HG03025 (cell line): Measurements from ENCODE around the gene TLL2.

Experiments used
- ATAC-seq: cut with Tn5 transposase; IDR thresholded peaks from one replicate; pipeline ENCODE4 v1.9.1; 2021; ENCODE audit warnings: mild to moderate bottlenecking, moderate library complexity; ENCODE audit not compliant: unreplicated experiment, low FRiP score

Gene TLL2

GRCh38 chr10:96369890-96370583 is 143.7 kb downstream of the TLL2 start:
- ATAC-seq = no peak

DNA sequence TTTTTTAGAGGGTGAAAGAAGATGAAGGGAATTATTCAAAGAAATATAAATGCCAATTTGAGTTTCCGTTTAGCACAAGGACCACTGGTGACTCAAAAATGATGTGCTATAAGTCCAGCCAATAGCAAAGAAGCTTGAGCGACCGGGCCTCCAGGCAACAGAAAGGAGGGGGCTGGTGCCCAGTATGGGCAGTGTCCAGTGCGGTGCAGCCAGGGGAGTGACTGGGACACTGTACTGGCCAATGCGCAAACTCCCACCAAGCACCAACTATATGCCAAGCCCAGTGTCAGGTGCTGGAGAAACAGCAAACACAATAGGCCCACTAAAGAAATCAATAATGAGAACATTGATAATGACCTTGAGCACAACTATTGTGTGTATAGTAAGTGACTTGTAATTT is 144.8 kb downstream of the TLL2 start:
- no peak for ATAC-seq

- ATAC-seq = no peak
Measured at GRCh38 chr10:96367470-96367869, 146.3 kb downstream of the TLL2 start.

DNA sequence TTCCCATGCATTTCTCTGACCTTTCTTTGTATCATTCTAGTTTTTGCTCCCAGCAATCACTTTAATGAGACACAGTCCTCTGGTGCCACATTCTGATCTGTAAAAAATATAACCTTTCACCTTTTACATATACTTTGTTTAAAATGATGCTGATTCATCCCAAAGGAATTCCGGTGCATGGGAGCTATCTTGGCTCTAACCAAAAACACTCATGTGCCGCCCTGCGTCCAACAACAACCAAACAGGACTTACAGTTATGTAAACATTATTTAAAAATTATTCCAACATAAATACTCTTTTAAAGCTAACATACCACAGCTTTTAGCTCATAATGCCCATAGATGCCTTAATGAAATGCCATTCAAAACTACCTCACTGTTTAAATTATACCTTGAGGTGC is 147.2 kb downstream of the TLL2 start:
- ATAC-seq = no peak

- ATAC-seq = no peak
Measured at GRCh38 chr10:96365571-96365970, 148.2 kb downstream of the TLL2 start.

GRCh38 chr10:96360766-96361165 is 153.0 kb downstream of the TLL2 start:
- ATAC-seq = no peak

- no peak for ATAC-seq
Measured at GRCh38 chr10:96360331-96360730, 153.4 kb downstream of the TLL2 start.

DNA sequence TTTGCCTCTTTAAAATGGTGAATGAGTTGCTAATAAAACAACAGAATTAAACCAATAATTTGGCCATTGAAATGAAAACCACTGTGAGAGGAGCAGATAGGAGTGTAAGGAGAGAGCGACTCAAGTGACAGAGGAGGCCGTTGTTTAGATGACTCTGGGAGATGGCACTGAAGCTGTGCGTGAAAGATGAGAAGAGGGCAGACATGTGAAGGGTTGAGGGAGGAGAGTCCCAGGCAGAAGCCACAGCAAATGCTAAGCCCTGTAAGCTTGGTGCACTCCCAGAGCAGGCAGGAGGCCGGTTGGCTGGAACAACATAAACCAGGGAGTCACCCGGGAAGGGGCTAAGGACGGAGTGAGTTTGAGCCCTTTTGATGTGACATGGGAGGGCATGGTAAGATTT is 154.1 kb downstream of the TLL2 start:
- no peak for ATAC-seq

DNA sequence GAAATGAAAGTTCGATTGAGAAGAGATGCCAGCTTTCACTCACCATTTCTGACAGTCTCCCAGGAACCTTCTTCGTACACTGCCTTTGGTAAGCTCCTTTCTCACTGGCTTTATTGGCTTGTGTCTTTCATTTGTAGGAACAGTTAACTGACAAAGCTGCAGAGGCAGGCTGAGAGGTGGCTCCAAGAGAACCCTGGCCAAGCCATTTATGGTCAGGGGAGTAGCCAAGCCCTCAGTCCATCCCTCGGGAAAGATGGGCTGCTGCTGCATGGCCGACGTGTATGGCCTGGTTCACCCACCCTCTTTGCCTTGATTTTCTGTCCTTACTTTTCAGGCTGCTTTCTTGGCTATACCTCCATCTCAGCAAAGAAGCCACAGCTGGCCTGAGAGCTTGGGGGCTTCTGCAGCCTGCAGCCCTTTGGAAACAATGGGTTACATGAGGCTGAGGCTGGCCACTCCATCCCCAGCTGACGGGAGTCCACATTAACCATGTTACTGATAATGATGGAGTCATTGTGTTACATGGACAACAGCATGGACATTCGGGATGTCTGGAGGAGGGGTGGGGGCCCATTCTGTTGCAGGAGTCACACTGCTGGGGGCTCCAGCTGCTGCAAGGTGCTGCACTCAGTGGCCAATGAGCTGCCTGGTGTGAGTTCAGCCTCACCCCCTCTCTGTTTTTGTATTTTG is 154.7 kb downstream of the TLL2 start, which contains the start of gene OPALIN:
Gene OPALIN, minus strand, starts transcription at position 152 of the 690 bp plus-strand sequence. Its CDS starts 106 bp downstream, at position 46.
- ATAC-seq = no peak

DNA sequence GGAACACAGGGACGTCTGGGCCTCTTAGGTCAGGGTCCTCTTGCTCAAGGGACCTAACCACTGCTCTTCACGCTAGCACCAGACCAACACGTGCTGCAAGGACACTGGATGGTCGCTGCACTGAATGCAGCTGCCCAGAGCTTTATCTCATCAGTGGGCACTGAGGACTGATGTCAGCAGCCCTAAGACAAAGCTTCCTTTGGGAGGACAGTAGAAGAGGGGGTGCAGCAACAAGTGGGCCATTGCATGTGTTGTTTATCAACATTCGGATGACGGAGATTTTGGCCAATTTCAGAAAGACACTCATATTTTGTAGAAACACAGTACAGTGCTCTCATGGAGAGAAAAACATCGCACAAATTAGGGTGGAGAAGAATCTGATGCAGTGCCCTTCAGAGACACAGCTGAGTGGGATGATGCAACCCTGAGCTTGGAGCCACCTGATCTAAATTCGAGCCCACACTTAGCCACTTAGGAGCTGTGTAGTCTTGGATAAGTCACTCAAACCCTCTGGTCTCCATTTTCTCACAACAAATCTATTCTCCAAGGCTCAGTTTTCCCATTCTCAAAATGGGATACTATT is 156.6 kb downstream of the TLL2 start:
- ATAC-seq = no peak

GRCh38 chr10:96352582-96352981 is 161.1 kb downstream of the TLL2 start:
- no peak for ATAC-seq

DNA sequence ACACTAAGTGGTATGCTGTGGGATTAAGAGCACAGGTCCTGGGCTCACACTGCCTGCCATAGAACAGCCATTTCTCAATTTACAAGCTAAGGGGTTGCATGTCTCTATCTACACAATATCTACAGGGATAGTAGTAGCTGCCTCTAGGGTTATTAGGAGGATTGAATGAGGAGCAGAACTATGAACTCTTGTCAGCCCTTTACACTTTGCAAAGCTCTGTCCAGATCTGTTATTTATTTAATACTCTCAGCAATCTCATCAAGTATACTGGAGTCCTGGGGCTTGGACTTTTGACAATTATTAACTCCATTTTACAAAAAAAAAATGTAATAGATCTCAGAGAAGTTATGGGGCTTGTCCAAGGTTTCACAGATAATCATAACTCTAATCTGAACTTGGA is 161.7 kb downstream of the TLL2 start:
- ATAC-seq = no peak

- ATAC-seq = no peak
Measured at GRCh38 chr10:96346295-96346694, 167.4 kb downstream of the TLL2 start.

DNA sequence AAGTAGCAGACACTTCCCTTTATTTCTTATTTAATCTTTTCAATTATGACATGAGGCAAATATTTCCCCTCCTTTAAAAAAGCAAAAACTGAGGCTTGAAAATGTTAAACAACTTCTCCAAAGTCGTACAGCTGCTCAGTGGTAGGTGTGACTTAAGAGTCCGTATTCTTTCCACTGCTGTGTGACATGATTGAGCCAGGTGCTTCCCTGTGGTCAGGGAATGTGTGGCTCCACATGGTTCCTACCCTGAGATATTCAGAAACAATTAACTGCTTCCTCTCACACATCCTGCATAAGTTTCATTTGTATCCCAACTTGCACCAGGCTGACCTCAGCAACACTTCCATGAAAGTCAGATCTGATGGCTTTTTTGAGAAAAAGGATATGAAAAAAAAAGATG is 168.5 kb downstream of the TLL2 start:
- ATAC-seq = no peak

DNA sequence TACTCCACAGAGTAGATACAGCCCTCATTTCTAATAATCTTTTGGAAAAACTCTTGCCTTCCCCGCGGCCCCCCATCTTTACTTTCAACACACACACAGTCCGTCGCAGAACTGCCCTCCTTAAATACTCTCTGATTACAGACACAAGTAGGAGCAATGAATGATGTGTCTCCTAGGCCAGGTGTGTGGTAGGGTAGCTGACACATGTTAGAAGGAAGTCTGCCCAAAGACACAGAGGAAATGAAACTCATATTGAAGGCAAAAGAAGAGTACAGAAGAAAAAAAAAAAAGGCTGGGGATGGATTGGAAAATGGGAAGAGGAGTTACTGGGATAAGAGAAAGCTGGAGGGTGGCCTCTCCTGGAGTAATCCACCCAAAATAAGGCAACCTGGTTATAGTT is 169.5 kb downstream of the TLL2 start:
- no peak for ATAC-seq

DNA sequence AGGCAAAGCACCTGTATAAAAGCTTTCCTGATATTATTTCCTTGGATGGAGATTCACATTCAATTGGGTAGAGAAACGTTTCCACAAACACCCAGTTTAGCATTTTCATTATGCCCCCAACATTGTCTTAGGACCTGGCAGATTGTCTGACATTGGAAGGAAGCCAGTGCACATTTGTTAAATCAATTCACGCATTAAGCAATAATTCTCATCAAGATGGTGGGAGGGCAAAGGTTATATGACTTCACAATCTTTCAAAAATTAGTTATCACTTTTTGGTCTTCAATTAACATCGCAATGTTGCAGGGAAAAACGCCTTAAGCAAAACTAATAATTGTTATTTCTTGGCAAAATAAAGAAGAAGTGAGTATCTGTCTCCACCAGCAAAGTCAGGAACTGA is 171.3 kb downstream of the TLL2 start:
- ATAC-seq = no peak

DNA sequence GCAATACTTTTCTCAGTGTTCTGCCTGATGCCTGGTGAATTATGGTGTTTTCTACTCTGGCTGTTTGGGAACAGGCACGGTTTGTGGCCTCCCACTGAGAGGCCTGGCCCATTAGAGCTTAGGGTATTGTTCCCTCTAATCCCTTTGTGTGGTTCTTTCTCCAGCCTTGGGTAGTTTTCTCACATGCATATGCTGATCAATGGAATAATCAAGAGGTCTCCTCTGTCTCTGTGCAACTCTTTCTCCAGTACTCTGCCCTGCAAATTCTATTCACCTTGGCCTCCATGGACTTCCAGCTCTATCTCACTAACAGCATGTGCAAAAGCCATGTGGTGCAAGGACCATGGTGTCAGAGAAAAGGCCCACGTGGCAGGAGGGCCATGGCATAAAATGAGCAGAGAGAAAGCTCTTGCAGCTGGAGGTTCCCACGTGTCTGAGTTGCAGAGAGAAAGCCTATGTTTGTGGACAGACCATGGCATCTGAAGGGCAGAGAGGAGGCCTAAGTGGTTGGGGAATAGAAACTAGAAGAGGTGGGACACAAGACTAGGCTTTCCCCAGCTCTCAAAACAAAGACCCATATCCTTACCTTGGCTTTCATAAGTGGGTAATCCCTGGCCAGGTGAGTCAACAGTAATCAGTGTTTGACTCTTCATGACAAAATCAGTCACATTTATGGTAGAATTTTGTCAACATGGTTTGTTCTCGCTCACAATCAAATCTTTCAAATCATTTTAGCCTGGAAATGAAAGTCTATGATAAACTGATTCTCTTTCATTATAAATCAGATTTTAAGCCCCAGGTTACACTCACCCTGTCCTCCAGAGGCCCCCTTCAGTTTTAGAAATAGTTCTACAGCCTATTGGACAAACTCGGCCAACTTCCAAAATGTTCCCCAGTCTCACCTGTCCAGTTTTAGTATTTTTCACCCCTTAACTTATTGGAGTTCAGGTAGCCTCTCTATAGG is 172.2 kb downstream of the TLL2 start:
- ATAC-seq = no peak

- no peak for ATAC-seq
Measured at GRCh38 chr10:96339956-96340904, 173.5 kb downstream of the TLL2 start.

- ATAC-seq = no peak
Measured at GRCh38 chr10:96339383-96339782, 174.3 kb downstream of the TLL2 start.
